Omental fat pad (tissue), 4 donors: ENCODE results near the gene TMEM123. TPM values are rescaled to one million over a fixed set of nuclear protein-coding genes. Genes with fewer than 3 reads are reported as not detected.

Experiments
- ATAC-seq: fragments of 150-250 bp; one replicate; pipeline ENCODE4 v1.9.1; 2016; ENCODE audit warnings: mild to moderate bottlenecking, moderate library complexity; ENCODE audit not compliant: low FRiP score
- DNase-seq: peaks from one replicate; pipeline ENCODE4 v3.0.0-alpha.2; 2019; ENCODE audit warnings: low spot score
- total RNA-seq, 4 donors: library from RNA; depleted of rRNA; stranded (reverse); fragments of >200 nt; gene quantifications; one replicate each; pipeline ENCODE4 v1.1.0, GENCODE V29; 2016
- TF ChIP-seq, protein P1 (sequence below), 3 donors: fragments of 450-650 bp; IDR thresholded peaks; one replicate each; pipeline ENCODE4 v1.5.1; 2016 to 2017; ENCODE audit warnings: antibody characterized with exemption in 3 of 3, mild to moderate bottlenecking in 3 of 3, moderate library complexity in 2 of 3

Gene TMEM123
- total RNA-seq, 4 donors from 2014 or later: 81.8 to 109 (median 98.8) TPM

DNA sequence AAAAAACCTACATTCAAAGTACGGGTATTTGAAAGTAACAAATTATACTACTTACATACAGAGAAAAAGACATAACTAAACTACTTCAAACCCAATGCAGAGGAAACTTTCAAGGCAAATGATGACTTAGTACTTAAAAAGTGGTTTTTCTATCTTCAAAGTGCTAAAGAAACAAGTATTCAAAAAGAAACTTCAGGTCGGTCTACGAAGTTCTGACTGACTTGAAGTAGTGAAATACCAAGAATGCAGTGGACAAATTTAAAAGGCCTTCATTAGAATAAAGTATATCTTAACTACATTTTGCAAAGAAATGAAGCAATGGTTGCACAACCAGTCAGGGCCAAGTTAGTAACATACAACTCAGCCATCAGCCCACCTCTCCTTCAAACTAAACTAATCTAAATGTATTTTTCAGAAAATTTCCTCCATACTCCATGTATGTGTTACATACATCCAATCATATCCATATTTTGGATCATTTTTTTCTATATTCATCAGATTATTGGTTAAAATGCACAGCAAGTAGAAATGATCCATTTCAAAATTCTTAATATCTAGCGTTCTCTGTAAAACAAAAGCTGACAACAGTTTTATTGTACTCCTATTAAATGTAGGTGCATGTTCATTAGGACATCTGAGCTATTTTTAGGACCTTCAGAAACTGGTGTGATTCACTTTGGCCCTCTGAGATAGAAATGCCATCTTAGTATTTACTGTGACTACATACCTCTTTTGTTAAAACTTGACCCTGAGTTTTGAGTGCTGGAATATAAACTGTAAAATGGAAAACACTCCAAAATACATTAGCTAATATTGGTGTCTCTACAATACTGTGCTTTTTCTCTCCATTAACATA is 55.6 kb downstream of the TMEM123 start:
- no peak for ATAC-seq
- TF ChIP-seq, protein P1, sequence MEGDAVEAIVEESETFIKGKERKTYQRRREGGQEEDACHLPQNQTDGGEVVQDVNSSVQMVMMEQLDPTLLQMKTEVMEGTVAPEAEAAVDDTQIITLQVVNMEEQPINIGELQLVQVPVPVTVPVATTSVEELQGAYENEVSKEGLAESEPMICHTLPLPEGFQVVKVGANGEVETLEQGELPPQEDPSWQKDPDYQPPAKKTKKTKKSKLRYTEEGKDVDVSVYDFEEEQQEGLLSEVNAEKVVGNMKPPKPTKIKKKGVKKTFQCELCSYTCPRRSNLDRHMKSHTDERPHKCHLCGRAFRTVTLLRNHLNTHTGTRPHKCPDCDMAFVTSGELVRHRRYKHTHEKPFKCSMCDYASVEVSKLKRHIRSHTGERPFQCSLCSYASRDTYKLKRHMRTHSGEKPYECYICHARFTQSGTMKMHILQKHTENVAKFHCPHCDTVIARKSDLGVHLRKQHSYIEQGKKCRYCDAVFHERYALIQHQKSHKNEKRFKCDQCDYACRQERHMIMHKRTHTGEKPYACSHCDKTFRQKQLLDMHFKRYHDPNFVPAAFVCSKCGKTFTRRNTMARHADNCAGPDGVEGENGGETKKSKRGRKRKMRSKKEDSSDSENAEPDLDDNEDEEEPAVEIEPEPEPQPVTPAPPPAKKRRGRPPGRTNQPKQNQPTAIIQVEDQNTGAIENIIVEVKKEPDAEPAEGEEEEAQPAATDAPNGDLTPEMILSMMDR (IDR thresholded peaks at IDR 0.05): no peak
- no peak for DNase-seq

DNA sequence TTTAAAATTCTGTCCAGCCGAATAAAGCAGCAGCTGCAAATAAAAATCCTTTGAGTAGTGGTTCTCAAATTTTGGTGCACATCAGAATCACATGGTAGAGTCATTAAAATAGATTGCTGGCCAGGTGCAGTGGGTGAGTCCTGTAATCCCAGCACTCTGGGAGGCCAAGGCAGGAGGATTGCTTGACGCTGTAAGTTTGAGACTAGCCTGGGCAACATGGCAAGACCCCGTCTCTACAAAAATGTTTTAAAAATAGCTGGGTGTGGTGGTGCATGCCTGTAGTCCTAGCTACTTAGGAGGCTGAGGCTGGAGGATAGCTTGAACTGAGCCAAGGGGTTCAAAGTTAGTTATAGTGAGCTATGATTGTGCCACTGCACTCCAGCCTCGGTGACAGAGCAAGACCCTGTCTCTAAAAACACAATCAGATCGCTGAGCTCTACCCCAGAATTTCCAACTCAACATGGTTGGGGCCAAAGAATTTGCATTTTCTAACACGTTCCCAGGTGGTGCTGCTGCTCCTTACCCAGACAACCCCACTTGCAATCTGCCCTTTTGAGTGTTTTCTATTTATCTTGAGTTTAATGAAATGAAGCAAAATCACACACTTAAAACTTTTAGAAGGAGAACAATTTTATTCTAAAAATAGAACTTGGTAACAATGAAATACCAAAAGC is 56.7 kb downstream of the TMEM123 start:
- DNase-seq (no peak), ATAC-seq (no peak)
- TF ChIP-seq, protein P1 (IDR thresholded peaks at IDR 0.05): no peak

DNA sequence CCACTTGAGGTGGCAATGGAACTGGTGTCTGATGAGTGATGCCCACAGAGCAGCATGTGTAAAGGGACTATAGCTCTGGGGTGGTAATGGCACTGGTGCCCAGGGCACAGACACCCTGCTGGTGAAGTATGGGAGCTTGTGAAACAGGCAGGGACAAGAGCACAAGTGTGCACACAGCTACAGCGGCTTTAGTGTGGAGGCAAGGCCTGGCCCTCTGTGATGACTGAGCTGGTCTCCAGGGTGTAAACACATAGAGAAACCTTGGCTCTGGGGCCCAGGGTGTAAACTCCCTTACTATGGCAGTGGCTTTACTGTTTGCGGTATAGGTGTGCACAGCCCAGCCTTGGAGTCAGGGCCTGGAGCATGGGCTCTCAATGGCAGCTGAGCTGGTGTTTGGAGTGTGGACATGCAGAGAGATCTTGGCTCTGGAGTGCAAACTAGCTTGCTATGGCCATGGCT is 59.3 kb downstream of the TMEM123 start:
- no peak for ATAC-seq
- TF ChIP-seq, protein P1 (IDR thresholded peaks at IDR 0.05): no peak
- DNase-seq: no peak

DNA sequence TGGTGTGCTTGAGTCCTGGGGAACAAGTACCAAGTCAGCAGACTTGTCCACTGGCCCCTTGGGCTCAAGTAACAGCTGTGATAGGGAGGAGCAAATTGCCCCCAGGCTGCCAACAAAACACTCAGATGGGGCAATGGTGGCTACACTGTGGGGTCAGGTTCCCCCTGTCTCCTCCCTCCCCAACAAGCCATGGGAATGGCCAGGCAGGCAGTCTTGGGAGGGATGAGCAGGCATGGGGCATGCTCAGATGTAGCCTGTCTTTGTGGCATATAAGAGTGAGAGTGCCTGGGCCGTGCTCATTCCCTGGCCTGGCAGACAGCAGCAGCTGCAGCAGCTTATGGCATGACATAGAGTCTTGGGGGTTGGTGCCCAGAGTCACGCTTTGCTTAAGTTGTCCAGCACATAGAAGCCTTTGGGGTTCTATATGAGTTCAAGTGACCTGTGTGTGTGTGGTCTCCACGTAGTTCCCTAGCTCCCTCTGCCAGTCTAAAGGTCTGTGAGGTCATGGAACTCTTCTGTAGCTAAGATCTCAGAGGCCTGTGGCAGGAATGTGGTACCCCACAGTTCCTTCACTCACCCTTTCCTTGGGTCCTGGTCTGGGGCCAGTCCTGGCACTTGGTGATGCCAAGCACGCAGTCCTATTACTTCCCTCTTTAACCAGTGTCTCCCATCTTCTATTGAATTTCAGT is 60.9 kb downstream of the TMEM123 start:
- ATAC-seq (no peak), DNase-seq (no peak)
- TF ChIP-seq, protein P1 (IDR thresholded peaks at IDR 0.05): no peak

DNA sequence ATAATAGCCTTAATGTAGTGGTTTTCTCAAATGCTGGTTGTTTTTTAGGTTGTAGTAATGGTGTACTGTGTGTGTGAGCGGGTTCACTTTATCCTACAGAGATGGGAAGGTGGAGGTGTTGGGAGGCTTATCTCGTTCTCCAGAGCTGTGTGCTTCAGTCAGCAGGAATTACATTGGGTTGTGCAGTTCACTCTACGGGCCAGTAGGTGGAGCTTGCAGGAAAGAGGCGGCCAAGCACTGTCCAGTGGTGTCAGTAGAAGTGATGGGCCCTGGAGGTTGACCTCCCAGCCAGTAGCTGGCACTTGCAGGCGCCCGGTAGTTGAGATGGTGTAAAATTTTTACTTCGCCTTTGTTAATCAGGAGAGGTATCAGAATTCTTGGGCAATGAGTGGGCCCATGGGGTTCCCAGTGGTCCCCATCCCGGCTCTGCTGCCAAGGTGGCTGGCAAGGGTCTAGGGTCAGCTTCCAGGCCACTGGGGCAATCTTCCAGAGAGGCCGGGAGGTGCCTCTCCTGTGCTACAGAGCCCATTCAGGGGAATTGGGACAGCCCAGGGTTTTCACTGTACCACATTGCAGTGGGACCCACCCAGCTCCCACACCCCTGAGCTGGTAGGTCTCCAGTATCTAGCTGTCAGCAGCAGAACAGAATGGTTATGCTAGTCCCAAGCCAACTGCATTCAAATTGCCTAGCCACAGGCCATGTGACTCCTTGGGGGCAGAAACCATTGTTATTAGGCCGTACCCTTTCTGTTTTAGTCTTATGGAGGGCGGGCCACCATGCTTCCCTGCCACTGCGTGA is 61.7 kb downstream of the TMEM123 start:
- peak; percentile 48 for DNase-seq

DNA sequence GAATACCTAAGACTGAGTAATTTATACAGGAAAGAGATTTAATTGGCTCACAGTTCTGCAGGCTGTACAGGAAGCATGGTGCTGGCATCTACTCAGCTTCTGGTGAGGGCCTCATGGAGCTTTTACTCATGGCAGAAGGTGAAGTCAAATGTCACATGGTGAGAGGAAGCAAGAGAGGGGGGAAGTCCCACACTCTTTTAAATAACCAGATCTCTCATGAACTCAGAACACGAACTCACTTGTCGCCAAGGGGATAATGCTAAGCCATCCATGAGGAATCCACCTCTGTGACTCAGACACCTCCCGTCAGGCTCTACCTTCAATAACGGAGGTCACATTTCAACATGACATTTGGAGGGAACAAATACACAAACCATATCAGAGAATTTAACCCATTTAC is 63.3 kb downstream of the TMEM123 start:
- DNase-seq: no peak
- ATAC-seq: no peak
- TF ChIP-seq, protein P1 (IDR thresholded peaks at IDR 0.05): no peak

More for the DNA sequence above, 61.7 kb downstream of the TMEM123 start:
- TF ChIP-seq, protein P1 (IDR thresholded peaks at IDR 0.05): peak in 1 of 3 donors; percentile 58
- ATAC-seq: peak; percentile 94
